Fibroblast of upper back skin (primary cell): ENCODE results near the gene KRTAP10-8.
"Not testable (repeated sequence)": the region's sequence is repeated elsewhere in the genome, so short reads cannot be mapped to it uniquely, and the experiment has no call there.

Experiments
- DNase-seq: peaks from one replicate; pipeline ENCODE4 v3.0.0-alpha.2; 2013

Gene KRTAP10-8

DNA sequence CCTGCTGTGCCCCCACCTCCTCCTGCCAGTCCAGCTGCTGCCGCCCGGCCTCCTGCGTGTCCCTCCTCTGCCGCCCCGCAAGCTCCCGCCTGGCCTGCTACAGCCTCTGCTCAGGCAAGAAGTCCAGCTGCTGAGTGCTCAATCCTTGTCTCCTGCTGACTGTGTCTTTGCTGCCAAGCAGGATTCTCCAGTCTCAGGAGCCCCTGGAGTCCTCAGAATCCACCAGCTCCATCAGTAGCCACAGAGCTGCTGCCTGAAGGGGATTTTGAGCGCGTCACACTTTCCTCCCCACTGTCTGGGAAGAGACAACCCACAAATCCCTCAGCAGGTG, 35.3 kb downstream of the KRTAP10-8 start:
- no peak for DNase-seq

GRCh38 chr21:44648557-44649311, 36.9 kb downstream of the KRTAP10-8 start:
- DNase-seq, result no peak

DNA sequence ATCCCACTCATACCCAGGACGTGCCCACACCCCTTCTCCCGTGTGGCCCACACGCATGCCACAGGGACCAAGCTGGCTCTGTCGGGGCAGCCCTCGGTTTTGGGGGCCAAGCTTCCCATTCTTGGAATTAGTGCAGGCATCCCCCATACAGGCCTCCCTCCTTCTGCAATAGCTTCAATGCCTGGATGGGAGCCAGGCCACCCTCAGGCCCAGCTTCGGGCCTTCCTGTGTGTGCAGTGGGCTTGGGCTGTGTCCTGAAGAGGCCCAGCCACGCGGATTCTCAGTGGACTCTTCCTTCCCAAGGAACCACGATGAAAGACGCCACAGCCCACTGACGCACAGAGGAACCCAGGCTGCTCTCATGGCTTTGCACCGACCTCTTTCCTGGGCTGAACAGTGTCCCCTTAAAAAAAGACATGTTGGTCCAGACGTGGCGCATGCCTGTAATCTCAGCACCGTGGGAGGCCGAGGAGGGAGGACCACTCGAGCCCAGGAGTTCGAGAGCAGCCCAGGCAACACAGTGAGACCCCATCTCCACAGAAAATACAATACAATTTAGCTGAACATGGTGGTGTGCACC, 37.7 kb downstream of the KRTAP10-8 start:
- no peak for DNase-seq

- no peak for DNase-seq
These were observed 38.5 kb downstream of the KRTAP10-8 start for GRCh38 chr21:44650265-44650972.

DNA sequence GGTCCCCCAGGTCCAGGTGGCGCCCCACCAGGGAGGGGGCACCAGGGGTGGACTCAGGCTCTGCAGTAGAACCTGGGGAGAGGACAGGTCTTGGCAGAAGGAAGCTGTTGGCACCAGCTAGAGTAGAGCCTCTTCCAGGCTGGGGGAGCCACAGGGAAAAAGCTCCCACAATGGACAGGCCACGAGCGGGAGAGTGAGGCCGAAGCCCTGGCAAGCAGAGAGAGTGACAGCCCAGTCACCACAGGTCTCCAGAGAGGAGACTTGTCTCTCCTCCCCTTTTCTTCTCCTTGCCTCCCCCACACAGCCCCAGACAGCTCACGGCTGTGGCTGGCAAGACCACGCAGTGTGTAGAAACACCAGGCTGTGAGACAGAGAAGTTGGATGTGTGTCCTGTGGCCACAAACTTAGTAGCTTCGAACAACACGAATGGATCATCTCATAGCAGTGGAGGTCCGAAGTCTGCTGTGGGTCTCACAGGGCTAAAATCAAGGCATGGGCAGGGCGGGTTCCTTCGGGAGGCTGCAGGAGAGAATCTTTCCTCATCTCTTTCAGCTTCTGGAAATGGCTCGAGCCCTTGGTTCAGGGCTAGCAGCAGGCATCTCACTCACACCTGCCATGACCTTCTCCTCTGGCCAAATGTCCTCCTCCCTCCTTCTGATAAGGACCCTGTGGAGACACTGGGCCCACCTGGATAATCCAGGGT, 39.2 kb downstream of the KRTAP10-8 start:
- no peak for DNase-seq

DNA sequence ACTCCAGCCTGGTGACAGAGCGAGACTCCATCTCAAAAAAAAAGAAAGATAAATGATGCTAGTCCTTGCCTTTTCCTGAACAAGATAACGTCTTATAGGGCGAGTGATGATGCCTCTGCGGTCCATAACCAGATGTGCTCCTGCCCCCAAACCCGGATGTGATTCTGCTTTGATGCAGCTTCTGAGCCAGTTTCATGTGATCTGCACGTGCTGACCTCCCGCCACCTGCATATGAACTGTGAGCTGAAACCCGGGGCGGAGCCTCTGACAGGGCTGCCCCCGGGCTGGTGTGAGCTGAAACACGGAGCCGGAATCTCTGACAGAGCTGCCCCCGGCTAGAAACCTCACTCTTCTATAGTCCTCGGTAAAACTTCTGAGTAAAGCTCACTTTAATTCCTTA, 41.2 kb downstream of the KRTAP10-8 start:
- no peak for DNase-seq

- DNase-seq, result no peak
These were observed 42.0 kb downstream of the KRTAP10-8 start for GRCh38 chr21:44653656-44654575.

DNA sequence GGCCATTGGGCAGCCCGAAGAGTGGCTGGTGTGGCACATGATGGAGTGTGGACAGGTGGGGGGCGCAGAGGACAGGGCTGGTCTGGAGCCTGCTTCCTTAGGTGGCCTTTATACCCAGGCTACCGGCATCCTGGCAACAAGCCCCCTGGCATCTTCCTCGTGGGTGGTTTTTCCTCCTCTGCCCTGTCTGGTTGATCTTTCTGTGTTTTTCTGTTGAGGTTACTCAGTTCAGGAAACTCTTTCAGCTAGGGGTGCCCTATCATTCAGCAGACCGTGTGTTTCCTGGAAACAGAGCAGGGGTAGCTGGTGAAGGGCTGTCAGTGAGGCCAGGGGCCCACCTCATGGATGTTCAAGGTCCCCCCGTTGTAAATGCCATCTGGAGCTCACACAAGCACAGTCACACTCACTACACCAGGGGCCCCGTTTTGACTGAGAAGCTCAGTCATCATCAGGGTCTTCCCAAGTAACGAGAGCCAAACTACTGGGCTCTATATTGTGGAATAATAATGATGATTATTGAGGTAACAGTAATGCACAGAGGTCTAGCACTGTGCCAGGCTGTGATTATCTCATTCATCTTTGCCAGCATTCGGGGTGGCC, 42.8 kb downstream of the KRTAP10-8 start, which contains the start of gene KRTAP12-4:
Gene KRTAP12-4 (minus strand): TSS at position 84 of the 600 bp plus-strand sequence. CDS start 45 bp downstream, at position 39.
- DNase-seq, result no peak

DNA sequence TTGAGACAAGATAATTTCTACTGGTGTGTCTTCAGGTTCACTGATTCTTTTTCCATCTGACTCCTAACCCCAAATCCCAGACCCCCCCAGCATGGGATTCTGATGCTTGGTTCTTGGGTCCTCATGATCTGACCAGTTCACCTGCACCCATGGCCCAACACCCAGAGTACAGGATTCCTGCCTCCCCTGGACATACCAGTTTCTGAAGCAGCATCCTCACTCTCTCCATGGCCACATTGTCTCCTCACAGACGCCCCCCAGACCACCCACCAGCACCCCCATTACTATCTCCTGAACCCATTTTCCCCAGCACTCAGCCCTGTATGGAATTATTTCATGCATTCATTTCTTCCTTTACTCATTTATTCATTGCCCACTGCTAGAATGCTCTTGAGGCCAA, 45.0 kb downstream of the KRTAP10-8 start:
- DNase-seq, result no peak

DNA sequence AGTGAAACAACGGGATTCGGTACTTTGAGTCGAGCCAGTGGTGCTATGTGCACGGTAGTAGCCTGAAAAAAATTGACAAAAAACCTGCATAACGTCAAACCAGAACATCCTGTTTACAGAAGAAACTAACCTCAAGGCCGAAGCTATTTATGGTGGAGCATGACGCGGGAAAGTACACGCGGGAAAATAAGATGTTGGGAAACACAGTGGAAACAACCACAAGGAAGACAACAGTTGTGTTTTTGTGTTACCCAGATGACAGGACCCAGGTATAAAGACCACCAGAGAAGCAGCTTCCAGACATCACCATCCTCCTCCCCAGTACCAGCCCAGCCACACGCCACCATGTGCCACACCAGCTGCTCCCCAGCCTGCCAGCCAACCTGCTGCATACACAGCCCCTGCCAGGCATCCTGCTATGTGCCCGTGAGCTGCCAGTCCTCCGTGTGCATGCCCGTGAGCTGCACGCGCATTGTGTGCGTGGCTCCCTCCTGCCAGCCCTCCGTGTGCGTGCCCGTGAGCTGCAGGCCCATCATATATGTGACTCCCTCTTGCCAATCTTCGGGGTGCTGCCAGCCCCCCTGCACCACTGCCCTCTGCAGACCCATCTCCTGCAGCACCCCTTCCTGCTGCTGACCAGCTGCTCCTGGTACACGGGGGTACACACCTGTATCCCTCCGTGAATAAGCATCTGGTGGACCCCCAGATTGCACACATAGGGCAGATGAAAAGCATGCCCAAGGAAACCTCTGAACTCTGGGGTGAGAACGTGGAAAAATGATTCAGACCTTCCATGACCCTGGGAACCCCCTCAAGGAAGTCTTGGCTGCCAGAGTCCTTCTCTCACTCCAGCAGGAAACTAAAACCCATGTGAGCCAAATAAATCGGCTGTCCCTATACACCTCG, 46.0 kb downstream of the KRTAP10-8 start, which contains the start of gene KRTAP12-3:
Gene KRTAP12-3 (plus strand): TSS at position 298 of the 906 bp plus-strand sequence. CDS start 48 bp downstream, at position 346.
- DNase-seq, result no peak

- no peak for DNase-seq
These were observed 46.6 kb downstream of the KRTAP10-8 start for GRCh38 chr21:44658541-44658910.

GRCh38 chr21:44658913-44659595, 47.2 kb downstream of the KRTAP10-8 start:
- no peak for DNase-seq

- DNase-seq, result not testable (repeated sequence)
These were observed 49.7 kb downstream of the KRTAP10-8 start for GRCh38 chr21:44661567-44661966.
